Left ventricle myocardium inferior (tissue), 1 donor: Measurements from ENCODE around the gene HOXA2. TPM values are rescaled to one million over a fixed set of nuclear protein-coding genes. Genes with fewer than 3 reads are reported as not detected.
A peak's percentile ranks its signal among the peaks of the same experiment; 100 is the strongest.

Experiments
- DNase-seq: peaks from one replicate; pipeline ENCODE4 v3.0.0-alpha.2; 2020
- H3K27ac ChIP-seq: fragments of 200-600 bp; replicated peaks from 2 replicates; pipeline ENCODE4 v1.8.0; 2021
- H3K27me3 ChIP-seq: fragments of 200-600 bp; 2 replicates; pipeline ENCODE4 v1.8.0; 2021; ENCODE audit warnings: low read depth
- H3K36me3 ChIP-seq: fragments of 200-600 bp; 2 replicates; pipeline ENCODE4 v1.8.0; 2021
- H3K4me1 ChIP-seq: fragments of 200-600 bp; 2 replicates; pipeline ENCODE4 v1.8.0; 2021
- H3K4me3 ChIP-seq: fragments of 200-600 bp; 2 replicates; pipeline ENCODE4 v1.8.0; 2021; ENCODE audit warnings: mild to moderate bottlenecking, moderate library complexity
- H3K9me3 ChIP-seq: fragments of 200-600 bp; replicated peaks from 2 replicates; pipeline ENCODE4 v1.8.0; 2021
- CTCF ChIP-seq: fragments of 200-600 bp; IDR thresholded peaks from 2 replicates; pipeline ENCODE4 v1.8.0; 2021; ENCODE audit warnings: antibody characterized with exemption, mild to moderate bottlenecking, borderline replicate concordance
- intact Hi-C: fragments of 100-400 bp; cut with micrococcal nuclease; formaldehyde crosslinking; loops from one replicate; pipeline ENCODE4 v1.11.0; 2022
- long read RNA-seq: library from polyadenylated mRNA; unstranded; transcript quantifications from one replicate; pipeline ENCODE4 v2.0.0, GENCODE V29; 2021
- total RNA-seq: library from RNA; stranded (reverse); fragmentation: NEBNext Ultra II Directional; extraction: Animal tissue kit (Norgen Biotek cat#: 25700); gene quantifications from one replicate; pipeline ENCODE4 v1.2.1, GENCODE V29; 2021
- donor health status: DM: no; HTN: yes; CAD: no; lungs with severe emphysema.

HOXA2 gene
- total RNA-seq = not detected
- long read RNA-seq = 0 reads

GRCh38 chr7:27102581-27103442 lies at the start of gene HOXA2:
Gene HOXA2, minus strand, starts transcription at chr7:27102683. Its CDS starts 183 bp downstream, at chr7:27102500.
- peak within 1 kb of the TSS; percentile 52 for H3K27ac ChIP-seq
- peaks cover 32% of the 10 kb centered on the region for H3K4me1 ChIP-seq
- DNase-seq = no peak
- no peak for TF ChIP-seq CTCF
- H3K36me3 ChIP-seq = no peaks in the 10 kb centered on the region
- H3K4me3 ChIP-seq = peak within 1 kb of the TSS; percentile 48
- H3K27me3 ChIP-seq = peaks cover 100% of the 10 kb centered on the region
- no peaks in the 10 kb centered on the region for H3K9me3 ChIP-seq
- intact Hi-C loops = no loop called here

- no peak for TF ChIP-seq CTCF
- DNase-seq = peak; percentile 12
- no peak overlapping the region for H3K27ac ChIP-seq
- H3K4me1 ChIP-seq = peaks cover 62% of the 10 kb centered on the region
- intact Hi-C loops = no loop called here
- H3K27me3 ChIP-seq = peaks cover 100% of the 10 kb centered on the region
- H3K4me3 ChIP-seq = peak overlapping the region; percentile 55
- no peaks in the 10 kb centered on the region for H3K36me3 ChIP-seq
- H3K9me3 ChIP-seq = no peaks in the 10 kb centered on the region
Observed at GRCh38 chr7:27151341-27151930, 49.0 kb upstream of the HOXA2 start.

- TF ChIP-seq CTCF = peak; percentile 88
- intact Hi-C loops = no loop called here
- Histone ChIP-seq H3K36me3 (no peaks in the 10 kb centered on the region), H3K9me3 (no peaks in the 10 kb centered on the region), H3K27me3 (peaks cover 100% of the 10 kb centered on the region), H3K27ac (no peak overlapping the region), H3K4me3 (peak overlapping the region; percentile 55), H3K4me1 (peaks cover 56% of the 10 kb centered on the region)
- peak; percentile 51 for DNase-seq
Observed at GRCh38 chr7:27150568-27151340, 48.3 kb upstream of the HOXA2 start.

- Histone ChIP-seq H3K27me3 (peaks cover 100% of the 10 kb centered on the region), H3K27ac (no peak overlapping the region), H3K4me1 (peaks cover 51% of the 10 kb centered on the region)
Observed at GRCh38 chr7:27149842-27150567, 47.5 kb upstream of the HOXA2 start.

More at GRCh38 chr7:27149842-27150567, 47.5 kb upstream of the HOXA2 start:
- H3K36me3 ChIP-seq = no peaks in the 10 kb centered on the region
- DNase-seq = no peak
- intact Hi-C loops = no loop called here
- peak overlapping the region; percentile 55 for H3K4me3 ChIP-seq
- no peak for TF ChIP-seq CTCF
- no peaks in the 10 kb centered on the region for H3K9me3 ChIP-seq
